Lower leg skin (tissue), 3 donors: Measurements from ENCODE around the gene ARHGEF26.

Experiments used
- CTCF ChIP-seq, 3 donors: fragments of 450-650 bp; IDR thresholded peaks; one replicate each; pipeline ENCODE4 v1.5.1; 2016; ENCODE audit warnings: antibody characterized with exemption in 3 of 3, mild to moderate bottlenecking in 3 of 3, moderate library complexity in 2 of 3
- POLR2A ChIP-seq, 2 donors: fragments of 450-650 bp; IDR thresholded peaks; one replicate each; pipeline ENCODE4 v1.6.1; 2016 to 2017; ENCODE audit warnings: antibody characterized with exemption in 2 of 2, mild to moderate bottlenecking in 1 of 2, moderate library complexity in 1 of 2

GRCh38 chr3:154274348-154274747 is 153.2 kb downstream of the ARHGEF26 start:
- no peak for TF ChIP-seq POLR2A (IDR thresholded peaks at IDR 0.05)
- no peak for TF ChIP-seq CTCF (IDR thresholded peaks at IDR 0.05)
